Stimulated activated CD8-positive, alpha-beta memory T cell treated with anti-CD3 and anti-CD28 coated beads, Interleukin-4, amount 100 ng/mL, for 1 hour (primary cell): ENCODE measurements around the gene SMARCE1.
"Not testable (repeated sequence)": the region's sequence is repeated elsewhere in the genome, so short reads cannot be mapped to it uniquely, and the experiment has no call there.

Source experiments
- DNase-seq, 2 donors: peaks; one replicate each; pipeline ENCODE4 v3.0.0-alpha.2; 2020; ENCODE audit warnings: low read depth in 2 of 2, low spot score in 1 of 2

SMARCE1 gene

DNA sequence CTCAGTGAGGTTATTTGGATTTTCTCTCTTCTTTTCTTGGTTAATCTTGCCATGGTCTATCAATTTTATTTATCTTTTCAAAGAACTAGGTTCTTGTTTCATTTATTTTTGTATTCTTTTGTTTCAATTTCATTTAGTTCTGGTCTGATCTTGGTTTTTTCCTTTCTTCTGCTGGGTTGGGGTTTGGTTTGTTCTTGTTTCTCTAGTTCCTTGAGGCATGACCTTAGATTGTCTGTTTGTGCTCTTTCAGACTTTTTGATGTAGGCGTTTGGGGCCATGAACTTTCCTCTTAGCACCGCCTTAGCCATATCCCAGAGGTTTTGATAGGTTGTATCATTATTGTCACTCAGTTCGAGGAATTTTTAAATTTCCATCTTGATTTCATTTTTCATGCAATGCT, 61.4 kb downstream of the SMARCE1 start:
- DNase-seq = not testable (repeated sequence)

DNA sequence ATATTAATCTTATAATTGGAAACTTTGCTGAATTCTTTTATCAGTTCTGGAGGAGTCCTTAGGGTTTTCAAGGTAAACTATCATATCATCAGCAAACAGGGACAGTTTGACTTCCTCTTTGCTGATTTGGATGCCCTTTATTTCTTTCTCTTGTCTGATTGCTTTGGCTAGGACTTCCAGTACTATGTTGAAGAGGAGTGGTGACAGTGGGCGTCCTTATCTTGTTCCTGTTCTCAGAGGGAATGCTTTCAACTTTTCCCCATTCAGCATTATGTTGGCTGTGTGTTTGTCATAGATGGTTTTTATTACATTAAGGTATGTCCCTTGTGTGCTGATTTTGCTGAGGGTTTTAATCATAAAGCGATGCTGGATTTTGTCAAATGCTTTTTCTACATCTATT, 62.7 kb downstream of the SMARCE1 start:
- DNase-seq = not testable (repeated sequence)

GRCh38 chr17:40582328-40582901, 65.2 kb downstream of the SMARCE1 start:
- DNase-seq = no peak

- no peak for DNase-seq
These were observed 67.5 kb downstream of the SMARCE1 start for GRCh38 chr17:40580140-40580539.

- no peak for DNase-seq
These were observed 68.1 kb downstream of the SMARCE1 start for GRCh38 chr17:40579471-40579870.

GRCh38 chr17:40577611-40578065, 70.0 kb downstream of the SMARCE1 start:
- DNase-seq = no peak

DNA sequence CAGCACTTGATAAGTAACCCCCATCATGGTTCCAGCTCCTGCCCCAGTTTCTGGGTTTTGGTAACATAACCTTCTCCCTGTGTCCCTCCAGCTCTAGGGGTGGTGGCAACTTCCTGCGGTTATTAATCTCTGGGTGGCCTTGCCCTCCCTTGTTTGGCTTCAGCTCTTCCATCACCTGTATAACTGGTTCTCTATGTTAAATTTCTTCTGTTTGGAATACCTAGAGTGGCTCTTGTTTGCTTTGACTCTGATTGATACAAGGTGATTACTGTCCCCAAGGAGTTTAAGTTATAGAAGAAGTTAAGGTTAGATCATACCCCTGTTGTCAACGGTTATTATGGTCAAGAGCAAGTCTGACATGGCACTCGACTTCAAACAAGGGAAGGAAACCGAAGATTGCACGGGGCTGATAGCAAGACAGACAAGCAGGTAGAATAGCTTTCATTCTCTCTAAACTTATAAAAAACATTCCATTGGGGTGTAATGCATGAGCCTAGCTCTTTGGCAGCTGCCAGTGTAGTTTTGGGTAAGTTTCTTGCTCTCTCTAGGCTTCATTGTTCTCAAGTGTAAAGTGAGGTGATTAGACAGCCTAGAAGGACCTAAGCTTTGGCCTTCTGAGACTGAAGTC, 71.4 kb downstream of the SMARCE1 start:
- no peak for DNase-seq
